Brain microvascular endothelial cell (primary cell): ENCODE measurements around the gene KLK11.

Source experiments
- DNase-seq: peaks from one replicate; pipeline ENCODE4 v3.0.0-alpha.2; 2020
- H3K27ac ChIP-seq: fragments of 250-450 bp; sonication (Bioruptor Pico); 2 replicates; pipeline ENCODE4 v1.5.1; 2020; ENCODE audit warnings: mild to moderate bottlenecking, moderate library complexity
- H3K27me3 ChIP-seq: fragments of 250-450 bp; sonication (Bioruptor Pico); replicated peaks from 2 replicates; pipeline ENCODE4 v1.5.1; 2020; ENCODE audit warnings: mild to moderate bottlenecking
- H3K36me3 ChIP-seq: fragments of 250-450 bp; sonication (Bioruptor Pico); replicated peaks from 2 replicates; pipeline ENCODE4 v1.5.1; 2020; ENCODE audit warnings: mild to moderate bottlenecking
- H3K4me3 ChIP-seq: 2 replicates; pipeline ENCODE4 v1.5.1; 2011; ENCODE audit warnings: low read depth, mild to moderate bottlenecking, control low read depth, low read length, moderate library complexity
- in situ Hi-C: cut with HindIII; loops from 2 replicates; pipeline ENCODE4 v1.10.0; 2017; ENCODE audit warnings: low sequenced_read_pairs, low pct_ligation_motif_present
- TF ChIP-seq, protein P1 (sequence below): IDR thresholded peaks from 2 replicates; pipeline ENCODE4 v1.5.1; 2011; ENCODE audit warnings: low read depth, mild to moderate bottlenecking, moderate library complexity, low read length, control low read depth, inconsistent platforms; ENCODE audit errors: missing control alignments

KLK11 gene

DNA sequence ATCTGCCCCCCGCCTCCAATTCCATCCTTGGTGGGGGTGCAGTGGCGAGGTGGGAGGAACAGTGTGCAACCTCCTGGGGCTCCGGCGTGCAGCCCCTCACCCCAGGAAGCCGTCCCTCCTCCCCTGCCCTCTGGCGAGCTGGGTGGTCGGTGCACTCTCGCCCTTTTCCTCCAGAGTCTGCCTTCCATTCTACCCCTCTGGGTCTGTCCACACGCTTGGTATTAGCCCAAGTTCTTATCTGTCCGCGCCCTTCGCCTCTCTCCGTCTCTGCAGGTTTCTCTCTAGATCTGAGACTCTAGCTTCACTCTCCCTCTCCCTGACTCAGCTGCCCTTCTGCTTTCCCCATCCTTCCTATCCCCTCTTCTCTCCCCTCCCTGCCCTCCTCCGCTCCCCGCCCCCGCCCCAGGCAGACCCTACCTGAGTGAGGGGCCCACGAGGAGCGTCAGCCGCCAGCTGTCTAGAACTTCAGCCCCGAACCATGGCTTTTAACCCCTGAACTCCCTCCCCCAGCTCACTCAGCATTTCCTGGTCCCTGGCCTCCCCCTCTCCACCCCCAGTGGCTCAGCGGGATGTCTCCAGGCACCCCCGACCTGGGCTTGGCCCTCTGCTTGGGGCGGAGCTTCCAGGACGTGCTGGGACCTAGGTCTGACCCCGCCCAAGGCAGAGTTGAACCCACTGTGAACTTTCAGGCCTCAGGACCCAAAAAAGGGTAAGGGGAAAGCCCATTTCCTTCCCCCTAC lies 39.0 kb upstream of the KLK11 start:
- Histone ChIP-seq H3K36me3 (no peaks in the 10 kb centered on the region), H3K4me3 (no peak overlapping the region), H3K27ac (no peak overlapping the region), H3K27me3 (no peaks in the 10 kb centered on the region)
- in situ Hi-C loops = no loop called here
- no peak for DNase-seq
- TF ChIP-seq, protein P1, sequence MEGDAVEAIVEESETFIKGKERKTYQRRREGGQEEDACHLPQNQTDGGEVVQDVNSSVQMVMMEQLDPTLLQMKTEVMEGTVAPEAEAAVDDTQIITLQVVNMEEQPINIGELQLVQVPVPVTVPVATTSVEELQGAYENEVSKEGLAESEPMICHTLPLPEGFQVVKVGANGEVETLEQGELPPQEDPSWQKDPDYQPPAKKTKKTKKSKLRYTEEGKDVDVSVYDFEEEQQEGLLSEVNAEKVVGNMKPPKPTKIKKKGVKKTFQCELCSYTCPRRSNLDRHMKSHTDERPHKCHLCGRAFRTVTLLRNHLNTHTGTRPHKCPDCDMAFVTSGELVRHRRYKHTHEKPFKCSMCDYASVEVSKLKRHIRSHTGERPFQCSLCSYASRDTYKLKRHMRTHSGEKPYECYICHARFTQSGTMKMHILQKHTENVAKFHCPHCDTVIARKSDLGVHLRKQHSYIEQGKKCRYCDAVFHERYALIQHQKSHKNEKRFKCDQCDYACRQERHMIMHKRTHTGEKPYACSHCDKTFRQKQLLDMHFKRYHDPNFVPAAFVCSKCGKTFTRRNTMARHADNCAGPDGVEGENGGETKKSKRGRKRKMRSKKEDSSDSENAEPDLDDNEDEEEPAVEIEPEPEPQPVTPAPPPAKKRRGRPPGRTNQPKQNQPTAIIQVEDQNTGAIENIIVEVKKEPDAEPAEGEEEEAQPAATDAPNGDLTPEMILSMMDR = no peak

GRCh38 chr19:51064534-51065220 lies 38.3 kb upstream of the KLK11 start, which contains the start of gene KLK13:
Gene KLK13, minus strand, starts transcription at chr19:51065092. Its CDS starts 25 bp downstream, at chr19:51065067.
- H3K27ac ChIP-seq = no peak within 1 kb of the TSS
- H3K27me3 ChIP-seq = no peaks in the 10 kb centered on the region
- DNase-seq = no peak
- in situ Hi-C loops = no loop called here
- TF ChIP-seq, protein P1 = no peak
- no peak within 1 kb of the TSS for H3K4me3 ChIP-seq
- no peaks in the 10 kb centered on the region for H3K36me3 ChIP-seq

- in situ Hi-C loops = no loop called here
- H3K27me3 ChIP-seq = no peaks in the 10 kb centered on the region
- no peaks in the 10 kb centered on the region for H3K36me3 ChIP-seq
- DNase-seq = no peak
- H3K27ac ChIP-seq = no peak overlapping the region
- no peak overlapping the region for H3K4me3 ChIP-seq
- TF ChIP-seq, protein P1 = no peak
These were observed 37.2 kb upstream of the KLK11 start for GRCh38 chr19:51063664-51064063.

DNA sequence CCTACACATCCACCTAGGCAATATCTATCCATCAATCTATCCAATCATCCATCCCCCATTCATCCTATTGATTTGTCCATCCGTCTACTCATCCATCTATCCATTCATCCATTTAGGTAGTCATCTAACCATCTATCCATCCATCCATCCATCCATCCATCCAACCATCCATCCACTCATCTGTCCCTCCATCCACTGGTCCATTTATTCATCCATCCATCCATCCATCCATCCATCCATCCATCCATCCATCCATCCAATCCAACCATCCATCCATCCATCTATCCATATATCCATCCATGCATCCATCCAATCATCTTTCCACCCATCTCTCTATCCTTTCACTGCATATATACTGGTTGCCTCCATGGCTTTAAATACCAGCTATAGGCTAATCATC lies 34.6 kb upstream of the KLK11 start:
- in situ Hi-C loops = no loop called here
- DNase-seq = no peak
- TF ChIP-seq, protein P1 = no peak
- H3K27me3 ChIP-seq = no peaks in the 10 kb centered on the region
- H3K36me3 ChIP-seq = no peaks in the 10 kb centered on the region
- H3K27ac ChIP-seq = no peak overlapping the region
- H3K4me3 ChIP-seq = no peak overlapping the region

GRCh38 chr19:51060336-51060735 lies 33.9 kb upstream of the KLK11 start:
- no peak overlapping the region for H3K27ac ChIP-seq
- DNase-seq = no peak
- no peaks in the 10 kb centered on the region for H3K36me3 ChIP-seq
- in situ Hi-C loops = no loop called here
- H3K4me3 ChIP-seq = no peak overlapping the region
- TF ChIP-seq, protein P1 = no peak
- H3K27me3 ChIP-seq = no peaks in the 10 kb centered on the region
